ENCODE results near the gene SELENOI.

SELENOI gene

DNA sequence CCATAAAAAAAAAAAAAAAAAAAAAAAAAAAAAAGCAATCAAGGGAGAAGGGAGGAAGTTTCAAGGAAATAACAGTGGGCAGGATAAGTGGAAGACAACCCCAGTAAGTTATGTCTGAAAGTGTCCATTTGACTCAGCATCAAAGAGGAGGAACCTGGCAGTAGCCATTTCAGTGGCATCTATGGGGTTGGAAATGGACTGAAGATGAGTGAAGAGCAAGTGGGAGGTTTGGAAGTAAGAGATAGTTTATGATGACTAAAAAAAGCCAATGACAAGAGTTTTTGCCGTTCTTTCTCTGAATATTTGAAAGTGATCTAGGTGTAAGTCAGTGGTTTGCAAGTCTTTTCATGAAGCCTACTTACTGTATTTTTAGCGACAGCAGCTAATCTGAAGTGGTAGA, 9.2 kb upstream of the SELENOI start:
- FAIRE-seq (no peak), DNase-seq (ENCODE audit: insufficient read length, low spot score) (no peak)
- TF ChIP-seq POLR2AphosphoS5 (IDR thresholded peaks at IDR 0.05; ENCODE audit: low read depth, low read length), result no peak
- no peak for TF ChIP-seq SPI1 (IDR thresholded peaks at IDR 0.05; ENCODE audit: low read depth, low read length)

GRCh38 chr2:26337298-26337697, 8.6 kb upstream of the SELENOI start:
- TF ChIP-seq POLR2A (IDR thresholded peaks at IDR 0.05; ENCODE audit: low read depth, low read length) (no peak), SPI1 (IDR thresholded peaks at IDR 0.05; ENCODE audit: low read depth, low read length) (no peak), POU2F2 (IDR thresholded peaks at IDR 0.05; ENCODE audit: low read depth, low read length) (no peak), PAX5 (IDR thresholded peaks at IDR 0.05; ENCODE audit: insufficient read depth, low read length, severe bottlenecking) (no peak), POLR2AphosphoS5 (IDR thresholded peaks at IDR 0.05; ENCODE audit: low read depth, low read length) (no peak), TAF1 (IDR thresholded peaks at IDR 0.05; ENCODE audit: low read depth, low read length) (no peak)
- DNase-seq (ENCODE audit: insufficient read length, low spot score) (no peak), FAIRE-seq (no peak)

GRCh38 chr2:26340831-26341230, 5.1 kb upstream of the SELENOI start:
- FAIRE-seq (no peak), DNase-seq (ENCODE audit: insufficient read length, low spot score) (no peak)
- TF ChIP-seq TAF1 (IDR thresholded peaks at IDR 0.05; ENCODE audit: low read depth, low read length), result no peak
- TF ChIP-seq POLR2A (IDR thresholded peaks at IDR 0.05; ENCODE audit: low read depth, low read length), result no peak
- TF ChIP-seq PAX5 (IDR thresholded peaks at IDR 0.05; ENCODE audit: insufficient read depth, low read length, severe bottlenecking), result no peak
- no peak for TF ChIP-seq POLR2AphosphoS5 (IDR thresholded peaks at IDR 0.05; ENCODE audit: low read depth, low read length)
- no peak for TF ChIP-seq SPI1 (IDR thresholded peaks at IDR 0.05; ENCODE audit: low read depth, low read length)
- no peak for TF ChIP-seq POU2F2 (IDR thresholded peaks at IDR 0.05; ENCODE audit: low read depth, low read length)

DNA sequence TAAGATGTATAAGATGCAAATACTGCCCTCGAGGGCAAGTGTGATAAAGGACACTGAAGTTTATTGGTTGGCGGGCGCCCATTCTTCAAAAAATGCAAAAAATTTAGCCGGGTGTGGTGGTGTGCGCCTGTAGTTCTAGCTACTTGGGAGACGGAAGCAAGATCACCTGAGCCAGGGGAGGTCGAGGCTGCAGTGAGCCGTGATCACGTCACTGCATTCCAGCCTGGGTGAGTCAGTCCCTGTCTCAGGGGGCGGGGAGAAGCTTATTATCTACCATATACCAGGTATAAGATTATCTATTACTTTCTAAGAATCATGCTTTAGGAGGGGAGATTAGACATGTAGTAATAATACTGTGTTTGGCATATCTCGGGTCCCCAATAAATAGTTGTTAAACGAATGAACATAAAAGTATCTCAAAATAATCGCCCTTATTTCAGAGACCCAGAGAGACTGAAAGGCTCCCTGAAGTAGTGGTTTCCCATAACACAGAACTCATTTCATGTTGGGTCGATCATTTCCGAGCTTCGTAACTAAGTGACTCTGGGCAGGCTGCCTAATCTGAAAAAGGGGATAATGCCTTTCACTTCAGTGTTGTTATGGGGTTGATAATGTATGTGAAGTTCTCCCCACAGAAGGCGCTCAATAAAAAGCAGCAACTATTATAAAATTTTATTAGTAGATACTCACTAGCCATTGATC, 1.2 kb upstream of the SELENOI start:
- FAIRE-seq (no peak), DNase-seq (ENCODE audit: insufficient read length, low spot score) (no peak)
- TF ChIP-seq SPI1 (IDR thresholded peaks at IDR 0.05; ENCODE audit: low read depth, low read length) (no peak), POU2F2 (IDR thresholded peaks at IDR 0.05; ENCODE audit: low read depth, low read length) (no peak)

DNA sequence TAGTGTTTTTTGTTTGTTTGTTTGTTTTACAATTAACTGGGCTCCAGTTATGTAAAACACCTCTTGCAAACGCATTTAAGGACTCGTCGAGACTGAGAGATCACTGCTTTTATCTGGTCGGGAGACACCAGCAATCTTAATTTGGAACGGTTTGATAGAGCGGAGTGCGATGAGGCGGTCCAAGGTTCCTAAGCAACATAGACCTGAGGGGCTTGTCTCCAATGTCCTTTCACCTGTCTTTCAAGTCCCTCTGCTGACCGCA, 729 bp upstream of the SELENOI start:
- TF ChIP-seq POLR2AphosphoS5 (IDR thresholded peaks at IDR 0.05; ENCODE audit: low read depth, low read length) (no peak), POLR2A (IDR thresholded peaks at IDR 0.05; ENCODE audit: low read depth, low read length) (no peak), PAX5 (IDR thresholded peaks at IDR 0.05; ENCODE audit: insufficient read depth, low read length, severe bottlenecking) (no peak)
- peak; percentile 9 for FAIRE-seq
- DNase-seq (ENCODE audit: insufficient read length, low spot score), result no peak

DNA sequence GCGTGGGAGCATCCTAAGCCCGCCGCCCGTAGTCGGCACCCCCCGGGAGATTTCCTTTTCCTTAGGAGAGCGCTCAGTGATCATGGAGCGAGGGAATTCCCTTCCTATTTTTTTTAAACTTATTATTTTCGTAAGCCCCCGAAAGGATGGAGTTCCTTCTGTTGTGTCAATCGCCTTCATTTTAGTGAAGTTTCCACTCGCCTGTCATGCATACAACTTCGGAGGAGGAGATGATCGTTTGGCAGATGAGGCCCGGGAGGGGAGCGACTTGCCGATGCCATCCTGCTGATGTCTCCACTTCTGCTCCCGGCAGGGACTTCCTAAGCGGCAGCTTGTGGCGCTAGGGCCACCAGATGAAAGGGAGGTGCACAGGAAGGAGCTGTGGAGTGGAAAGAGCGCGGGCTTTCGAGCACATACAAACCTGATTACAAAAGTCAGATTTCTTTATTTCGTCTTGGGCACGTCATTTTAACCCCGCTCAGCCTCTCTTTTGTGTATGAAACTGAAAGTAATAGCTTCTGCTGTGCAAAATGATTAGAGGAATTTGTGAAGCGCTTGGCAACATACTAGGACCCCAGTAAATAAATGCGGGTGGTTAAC, 611 bp downstream of the SELENOI start, which contains the start of gene ADGRF3:
ADGRF3 (minus strand) TSS at position 336 of the 600 bp plus-strand sequence. CDS start 555 bp downstream, outside the sequence.
- peak; percentile 23 for FAIRE-seq
- DNase-seq (ENCODE audit: insufficient read length, low spot score), result no peak
- TF ChIP-seq PAX5 (IDR thresholded peaks at IDR 0.05; ENCODE audit: insufficient read depth, low read length, severe bottlenecking) (no peak), TAF1 (IDR thresholded peaks at IDR 0.05; ENCODE audit: low read depth, low read length) (no peak), POU2F2 (IDR thresholded peaks at IDR 0.05; ENCODE audit: low read depth, low read length) (no peak), POLR2AphosphoS5 (IDR thresholded peaks at IDR 0.05; ENCODE audit: low read depth, low read length) (no peak), SPI1 (IDR thresholded peaks at IDR 0.05; ENCODE audit: low read depth, low read length) (no peak), POLR2A (IDR thresholded peaks at IDR 0.05; ENCODE audit: low read depth, low read length) (no peak)

GRCh38 chr2:26347286-26347865, 1.4 kb downstream of the SELENOI start:
- DNase-seq (ENCODE audit: insufficient read length, low spot score) (no peak), FAIRE-seq (no peak)

GRCh38 chr2:26349690-26350089, 3.7 kb downstream of the SELENOI start:
- FAIRE-seq (no peak), DNase-seq (ENCODE audit: insufficient read length, low spot score) (no peak)
- TF ChIP-seq POLR2AphosphoS5 (IDR thresholded peaks at IDR 0.05; ENCODE audit: low read depth, low read length) (no peak), SPI1 (IDR thresholded peaks at IDR 0.05; ENCODE audit: low read depth, low read length) (no peak), POLR2A (IDR thresholded peaks at IDR 0.05; ENCODE audit: low read depth, low read length) (no peak), PAX5 (IDR thresholded peaks at IDR 0.05; ENCODE audit: insufficient read depth, low read length, severe bottlenecking) (no peak), POU2F2 (IDR thresholded peaks at IDR 0.05; ENCODE audit: low read depth, low read length) (no peak), TAF1 (IDR thresholded peaks at IDR 0.05; ENCODE audit: low read depth, low read length) (no peak)

More at GRCh38 chr2:26347286-26347865, 1.4 kb downstream of the SELENOI start:
- no peak for TF ChIP-seq TAF1 (IDR thresholded peaks at IDR 0.05; ENCODE audit: low read depth, low read length)
- TF ChIP-seq POU2F2 (IDR thresholded peaks at IDR 0.05; ENCODE audit: low read depth, low read length), result no peak
- TF ChIP-seq POLR2A (IDR thresholded peaks at IDR 0.05; ENCODE audit: low read depth, low read length), result no peak
- no peak for TF ChIP-seq POLR2AphosphoS5 (IDR thresholded peaks at IDR 0.05; ENCODE audit: low read depth, low read length)
- TF ChIP-seq SPI1 (IDR thresholded peaks at IDR 0.05; ENCODE audit: low read depth, low read length), result no peak
- TF ChIP-seq PAX5 (IDR thresholded peaks at IDR 0.05; ENCODE audit: insufficient read depth, low read length, severe bottlenecking), result no peak

DNA sequence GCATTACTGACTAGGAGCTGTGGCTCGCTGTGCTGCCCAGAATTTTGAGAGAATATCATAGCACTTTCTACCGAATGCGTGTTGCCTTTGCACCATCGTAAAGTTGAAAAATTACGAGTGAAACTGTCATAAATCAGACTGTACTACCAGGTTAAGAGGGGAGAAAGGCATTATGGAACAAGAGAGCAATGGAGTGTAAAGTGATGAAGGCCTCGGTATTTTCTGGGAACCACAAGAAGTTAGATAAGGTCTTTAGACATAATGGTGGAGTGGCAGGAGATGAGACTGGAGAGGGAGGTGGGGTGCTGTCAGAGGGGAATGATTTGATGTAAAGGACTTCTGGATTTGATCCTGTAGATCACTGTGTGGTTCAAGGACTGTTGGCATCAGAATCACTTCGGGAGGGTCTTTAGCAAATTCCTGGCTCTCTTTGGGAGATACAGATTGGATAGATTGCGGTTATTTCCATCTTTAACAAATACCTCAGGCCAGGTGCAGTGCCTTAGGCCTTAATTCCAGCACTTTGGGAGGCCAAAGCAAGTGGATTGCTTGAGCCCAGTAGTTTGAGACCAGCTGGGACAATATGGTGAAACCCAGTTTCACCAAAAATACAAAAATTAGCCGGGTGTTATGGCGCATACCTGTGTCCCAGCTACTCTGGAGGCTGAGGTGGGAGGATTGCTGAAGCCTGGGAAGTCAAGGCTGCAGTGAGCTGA, 5.6 kb downstream of the SELENOI start:
- TF ChIP-seq POLR2AphosphoS5 (IDR thresholded peaks at IDR 0.05; ENCODE audit: low read depth, low read length), result no peak
- no peak for TF ChIP-seq TAF1 (IDR thresholded peaks at IDR 0.05; ENCODE audit: low read depth, low read length)
- TF ChIP-seq POU2F2 (IDR thresholded peaks at IDR 0.05; ENCODE audit: low read depth, low read length), result no peak
- TF ChIP-seq POLR2A (IDR thresholded peaks at IDR 0.05; ENCODE audit: low read depth, low read length), result no peak
- no peak for TF ChIP-seq SPI1 (IDR thresholded peaks at IDR 0.05; ENCODE audit: low read depth, low read length)
- no peak for TF ChIP-seq PAX5 (IDR thresholded peaks at IDR 0.05; ENCODE audit: insufficient read depth, low read length, severe bottlenecking)
- FAIRE-seq, result no peak
- DNase-seq (ENCODE audit: insufficient read length, low spot score), result no peak
